HG02852 (cell line): Measurements from ENCODE around the gene ORMDL2.

Experiments used
- ATAC-seq: cut with Tn5 transposase; IDR thresholded peaks from one replicate; pipeline ENCODE4 v1.9.1; 2021; ENCODE audit warnings: mild to moderate bottlenecking, moderate library complexity; ENCODE audit not compliant: unreplicated experiment

Gene ORMDL2

GRCh38 chr12:55817345-55818139 lies at the start of gene ORMDL2, which contains the start of gene SARNP:
Gene ORMDL2, plus strand, starts transcription at chr12:55818041. Its CDS starts 959 bp downstream, at chr12:55819000.
Gene SARNP, minus strand, starts transcription at chr12:55817724. Its CDS starts 23 bp downstream, at chr12:55817701.
- ATAC-seq, result peak; percentile 97

- no peak for ATAC-seq
Observed at GRCh38 chr12:55771736-55772135, 46.1 kb upstream of the ORMDL2 start.

- ATAC-seq, result no peak
Observed at GRCh38 chr12:55777856-55778255, 40.0 kb upstream of the ORMDL2 start.

GRCh38 chr12:55780685-55781084 lies 37.2 kb upstream of the ORMDL2 start:
- no peak for ATAC-seq

- no peak for ATAC-seq
Observed at GRCh38 chr12:55788546-55788945, 29.3 kb upstream of the ORMDL2 start.

- no peak for ATAC-seq
Observed at GRCh38 chr12:55789171-55789570, 28.7 kb upstream of the ORMDL2 start.

- ATAC-seq, result no peak
Observed at GRCh38 chr12:55789893-55790292, 27.9 kb upstream of the ORMDL2 start.

- no peak for ATAC-seq
Observed at GRCh38 chr12:55795950-55796349, 21.9 kb upstream of the ORMDL2 start.

GRCh38 chr12:55797068-55797467 lies 20.8 kb upstream of the ORMDL2 start:
- no peak for ATAC-seq

GRCh38 chr12:55797550-55797949 lies 20.3 kb upstream of the ORMDL2 start:
- ATAC-seq, result no peak

GRCh38 chr12:55806982-55807381 lies 10.9 kb upstream of the ORMDL2 start:
- ATAC-seq, result no peak

GRCh38 chr12:55809274-55809673 lies 8.6 kb upstream of the ORMDL2 start:
- ATAC-seq, result no peak

- no peak for ATAC-seq
Observed at GRCh38 chr12:55812088-55812487, 5.8 kb upstream of the ORMDL2 start.

- ATAC-seq, result no peak
Observed at GRCh38 chr12:55814257-55814656, 3.6 kb upstream of the ORMDL2 start.

GRCh38 chr12:55815473-55815872 lies 2.4 kb upstream of the ORMDL2 start:
- ATAC-seq, result no peak

GRCh38 chr12:55816881-55817344 lies 928 bp upstream of the ORMDL2 start:
- ATAC-seq, result no peak

- peak; percentile 26 for ATAC-seq
Observed at GRCh38 chr12:55818140-55818728, 393 bp downstream of the ORMDL2 start.

- ATAC-seq, result no peak
Observed at GRCh38 chr12:55818886-55819285, 1.0 kb downstream of the ORMDL2 start.

GRCh38 chr12:55820679-55821078 lies 2.8 kb downstream of the ORMDL2 start:
- ATAC-seq, result no peak

GRCh38 chr12:55822228-55822627 lies 4.4 kb downstream of the ORMDL2 start:
- no peak for ATAC-seq

GRCh38 chr12:55823419-55823818 lies 5.6 kb downstream of the ORMDL2 start:
- ATAC-seq, result no peak

- ATAC-seq, result no peak
Observed at GRCh38 chr12:55824726-55825125, 6.9 kb downstream of the ORMDL2 start.
